Tibial artery (tissue), 4 donors: Measurements from ENCODE around the gene SPAG9.

ENCODE experiments used
- DNase-seq, 2 donors: peaks; one replicate each; pipeline ENCODE4 v3.0.0-alpha.2; 2019
- H3K27ac ChIP-seq, 2 donors: fragments of 200-600 bp; sonication (generic) in 1 of 2; 1 replicate in 1 of 2; 2 replicates in 1 of 2; pipeline ENCODE4 v1.5.1; 2018 to 2019; ENCODE audit warnings: mild to moderate bottlenecking in 1 of 2
- H3K27me3 ChIP-seq, 2 donors: fragments of 200-600 bp; sonication (generic) in 1 of 2; one replicate each; pipeline versions ENCODE4 v1.5.1 to v1.6.0; 2016 to 2019
- H3K36me3 ChIP-seq, 3 donors: fragments of 200-600 bp; sonication (generic) in 2 of 3; one replicate each; pipeline ENCODE4 v1.5.1; 2016 to 2019; ENCODE audit warnings: mild to moderate bottlenecking in 2 of 3
- H3K4me1 ChIP-seq, 4 donors: fragments of 200-600 bp; sonication (generic) in 2 of 4; 1 replicate in 3 of 4; 2 replicates in 1 of 4; pipeline ENCODE4 v1.5.1; 2016 to 2019
- H3K4me3 ChIP-seq, 2 donors: fragments of 200-600 bp; sonication (generic) in 1 of 2; 1 replicate in 1 of 2; 2 replicates in 1 of 2; pipeline ENCODE4 v1.5.1; 2018 to 2019; ENCODE audit warnings: mild to moderate bottlenecking in 2 of 2
- H3K9me3 ChIP-seq, 3 donors: fragments of 200-600 bp; sonication (generic) in 1 of 3; one replicate each; pipeline ENCODE4 v1.5.1; 2016 to 2019
- CTCF ChIP-seq, 2 experiments: fragments of 200-600 bp in 1 of 2; fragments of 450-650 bp in 1 of 2; IDR thresholded peaks; one replicate each; pipeline ENCODE4 v1.5.1; 2017 to 2019; ENCODE audit warnings: antibody characterized with exemption in 2 of 2, mild to moderate bottlenecking in 1 of 2, moderate library complexity in 1 of 2
- intact Hi-C: fragments of 100-400 bp; cut with DNase I; formaldehyde crosslinking; loops from one replicate; pipeline ENCODE4 v1.15.0; 2023; ENCODE audit warnings: low total_unique reads

Gene SPAG9

DNA sequence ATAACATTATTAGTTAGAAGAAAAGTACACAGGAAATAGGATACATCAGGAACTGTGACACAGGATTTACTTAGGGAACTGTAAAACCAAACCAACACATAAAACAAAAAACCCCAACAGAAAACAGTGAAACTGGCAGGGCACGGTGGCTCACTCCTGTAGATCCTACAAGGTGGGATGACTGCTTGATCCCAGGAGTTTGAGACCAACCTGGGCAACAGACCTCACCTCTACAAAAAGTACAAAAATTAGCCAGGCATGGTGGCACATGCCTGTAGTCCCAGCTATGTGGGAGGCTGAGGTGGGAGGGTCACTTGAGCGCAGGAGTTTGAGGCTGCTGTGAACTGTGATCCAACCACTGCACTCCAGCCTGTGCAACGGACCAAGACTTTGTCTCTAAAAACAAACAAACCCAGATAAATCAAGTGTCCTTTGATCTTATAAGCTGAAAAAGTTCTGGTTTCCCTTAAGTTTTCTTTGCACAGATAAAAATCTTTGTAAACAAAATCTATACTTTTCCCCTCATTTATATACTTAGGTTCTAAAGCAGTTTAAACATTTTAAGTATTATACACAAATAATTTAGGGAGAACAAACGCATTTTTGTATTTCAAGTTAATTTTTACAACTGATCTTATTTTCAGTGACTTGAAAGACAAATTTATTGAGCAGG lies 143.0 kb downstream of the SPAG9 start:
- H3K36me3 ChIP-seq, result peaks cover 69 to 91% (median 83%) of the 10 kb centered on the region in 3 donors
- no peaks in the 10 kb centered on the region for H3K9me3 ChIP-seq
- H3K27me3 ChIP-seq, result no peaks in the 10 kb centered on the region
- no peak overlapping the region for H3K4me3 ChIP-seq
- no peak for TF ChIP-seq CTCF (IDR thresholded peaks at IDR 0.05)
- no peak overlapping the region for H3K27ac ChIP-seq
- intact Hi-C loops, result no loop called here
- DNase-seq, result no peak
- H3K4me1 ChIP-seq, result no peaks in the 10 kb centered on the region

DNA sequence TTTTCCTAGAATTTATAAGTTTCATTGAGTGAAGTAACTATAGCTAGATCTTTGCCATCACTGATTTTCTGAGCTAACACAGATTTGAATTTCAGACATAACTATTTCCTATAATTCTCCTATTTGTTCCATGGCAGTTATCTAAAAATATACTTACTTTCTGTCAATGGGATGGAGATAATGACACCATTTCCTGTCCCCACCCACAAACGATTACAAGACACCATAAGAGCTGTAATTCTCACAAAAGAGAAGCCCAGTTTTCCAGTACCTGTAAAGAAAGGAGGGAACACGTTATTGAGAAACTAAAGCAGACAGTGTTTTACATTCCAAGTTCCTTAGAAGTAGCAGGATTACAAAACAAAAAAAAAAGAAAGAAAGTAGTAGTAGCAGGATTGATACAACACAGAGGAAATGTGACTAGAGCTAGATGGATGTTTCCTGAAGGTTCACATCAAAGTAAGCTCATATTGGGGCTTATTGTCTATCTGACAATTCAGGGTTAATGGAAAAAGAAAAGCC lies 143.7 kb downstream of the SPAG9 start:
- Histone ChIP-seq H3K4me3 (no peak overlapping the region), H3K36me3 (peaks cover 65 to 85% (median 77%) of the 10 kb centered on the region in 3 donors), H3K9me3 (no peaks in the 10 kb centered on the region), H3K4me1 (no peaks in the 10 kb centered on the region), H3K27ac (no peak overlapping the region), H3K27me3 (no peaks in the 10 kb centered on the region)
- no peak for DNase-seq
- intact Hi-C loops, result no loop called here
- TF ChIP-seq CTCF (IDR thresholded peaks at IDR 0.05), result no peak

DNA sequence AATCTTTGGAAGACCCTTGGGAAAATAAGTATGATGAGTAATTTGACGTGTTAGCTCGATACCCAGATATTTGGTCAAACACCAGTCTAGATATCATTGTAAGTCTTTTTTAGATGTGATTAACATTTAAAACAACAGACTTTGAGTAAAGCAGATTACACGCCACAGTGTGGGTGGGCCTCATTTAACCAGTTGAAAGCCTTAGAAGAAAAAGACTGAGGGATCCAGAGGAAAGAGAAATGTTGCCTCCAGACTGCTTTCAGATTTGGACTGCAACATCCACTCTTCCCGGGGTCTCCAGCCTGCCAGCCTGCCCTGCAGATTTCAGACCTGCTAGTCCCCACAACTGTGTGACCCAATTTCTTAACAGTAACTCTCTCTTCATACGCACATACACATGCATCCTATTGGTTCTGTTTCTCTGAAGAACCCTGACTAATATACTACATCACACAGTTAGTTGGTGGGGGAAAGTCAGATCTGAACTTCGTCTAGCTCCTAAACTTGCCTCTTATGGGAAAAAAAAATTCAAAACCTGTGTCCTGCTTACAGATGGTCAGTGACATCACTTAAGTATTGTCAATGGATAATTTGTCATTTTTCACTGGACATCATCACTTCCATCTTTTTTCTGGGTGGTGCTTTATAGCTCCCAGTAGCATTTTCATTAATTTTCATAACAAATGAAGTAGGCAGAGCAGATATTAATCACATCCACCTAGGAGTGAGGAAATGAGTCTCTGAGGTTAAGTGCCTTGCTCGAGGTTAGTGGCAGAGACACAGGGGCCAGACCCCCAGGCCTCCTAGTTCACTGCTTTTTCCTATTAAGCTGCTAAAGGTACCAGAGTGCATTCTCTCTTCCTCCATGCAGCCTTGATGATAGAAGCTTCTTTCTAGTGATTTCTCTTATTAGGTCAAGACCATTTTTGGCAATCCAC lies 146.8 kb downstream of the SPAG9 start:
- Histone ChIP-seq H3K9me3 (no peaks in the 10 kb centered on the region), H3K4me1 (peaks cover 0 to 11% (median 3%) of the 10 kb centered on the region in 4 donors), H3K27ac (no peak overlapping the region), H3K27me3 (no peaks in the 10 kb centered on the region), H3K36me3 (peaks cover 63 to 76% (median 65%) of the 10 kb centered on the region in 3 donors), H3K4me3 (no peak overlapping the region)
- intact Hi-C loops, result no loop called here
- no peak for TF ChIP-seq CTCF (IDR thresholded peaks at IDR 0.05)
- no peak for DNase-seq

DNA sequence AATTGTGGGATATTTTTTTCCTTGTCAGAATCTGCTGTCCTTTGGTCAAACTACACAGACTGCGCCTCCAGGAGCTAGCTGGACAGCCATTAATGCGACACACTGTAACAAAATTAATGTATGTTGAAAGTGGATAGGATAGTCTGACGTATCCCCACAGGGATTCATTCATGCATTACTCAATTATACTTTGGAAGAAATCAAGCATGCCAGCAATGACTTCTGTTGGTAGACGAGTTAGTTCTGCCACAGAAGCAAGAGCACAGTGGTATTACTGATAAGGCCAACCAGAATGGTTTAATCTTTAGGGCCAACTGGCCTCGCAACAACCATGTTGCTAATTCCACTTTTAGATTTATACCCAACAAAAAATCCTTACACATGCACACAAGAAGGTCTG lies 148.1 kb downstream of the SPAG9 start:
- TF ChIP-seq CTCF (IDR thresholded peaks at IDR 0.05), result no peak
- intact Hi-C loops, result no loop called here
- peaks cover 52 to 68% (median 57%) of the 10 kb centered on the region in 3 donors for H3K36me3 ChIP-seq
- peaks cover 0 to 23% (median 11%) of the 10 kb centered on the region in 4 donors for H3K4me1 ChIP-seq
- no peak for DNase-seq
- H3K4me3 ChIP-seq, result no peak overlapping the region
- no peaks in the 10 kb centered on the region for H3K27me3 ChIP-seq
- no peaks in the 10 kb centered on the region for H3K9me3 ChIP-seq
- no peak overlapping the region for H3K27ac ChIP-seq

DNA sequence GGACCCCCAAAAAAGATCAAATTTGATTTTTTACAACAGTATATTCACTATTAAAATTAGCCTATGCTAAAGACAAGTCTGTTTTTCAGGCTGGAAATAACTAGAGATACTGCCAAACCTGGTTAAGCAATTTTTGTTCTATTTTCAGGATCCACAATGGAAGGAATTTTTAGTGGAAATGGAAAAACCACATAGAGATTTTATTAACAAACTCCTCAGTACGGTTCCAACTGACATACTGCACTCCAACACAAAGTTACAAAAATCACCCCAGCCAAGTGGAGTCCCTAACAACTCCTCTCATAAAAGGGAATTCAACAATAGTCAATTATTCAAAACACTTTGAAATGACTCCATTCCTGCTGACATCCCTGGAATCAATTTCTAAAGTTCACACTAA lies 152.9 kb downstream of the SPAG9 start:
- TF ChIP-seq CTCF (IDR thresholded peaks at IDR 0.05), result no peak
- Histone ChIP-seq H3K27me3 (no peaks in the 10 kb centered on the region), H3K4me1 (peaks cover 0 to 69% (median 23%) of the 10 kb centered on the region in 4 donors), H3K9me3 (no peaks in the 10 kb centered on the region), H3K36me3 (peaks cover 13 to 40% (median 26%) of the 10 kb centered on the region in 3 donors), H3K27ac (peak overlapping the region; percentile 57 to 63), H3K4me3 (no peak overlapping the region)
- intact Hi-C loops, result no loop called here
- no peak for DNase-seq
